HG02870 (cell line): ENCODE results near the gene BFSP1.

Experiments used
- ATAC-seq: cut with Tn5 transposase; IDR thresholded peaks from one replicate; pipeline ENCODE4 v1.9.1; 2021; ENCODE audit warnings: mild to moderate bottlenecking, moderate library complexity; ENCODE audit not compliant: unreplicated experiment

Gene BFSP1

GRCh38 chr20:17469246-17470030, 61.7 kb downstream of the BFSP1 start:
- ATAC-seq, result no peak

- no peak for ATAC-seq
Measured at GRCh38 chr20:17468073-17468840, 62.9 kb downstream of the BFSP1 start.

GRCh38 chr20:17467120-17467655, 64.0 kb downstream of the BFSP1 start:
- ATAC-seq, result no peak

GRCh38 chr20:17466641-17467040, 64.5 kb downstream of the BFSP1 start:
- ATAC-seq, result no peak

- no peak for ATAC-seq
Measured at GRCh38 chr20:17465236-17465635, 65.9 kb downstream of the BFSP1 start.

- ATAC-seq, result no peak
Measured at GRCh38 chr20:17463711-17464110, 67.5 kb downstream of the BFSP1 start.

GRCh38 chr20:17461941-17462340, 69.2 kb downstream of the BFSP1 start:
- ATAC-seq, result no peak

GRCh38 chr20:17460119-17460518, 71.1 kb downstream of the BFSP1 start:
- ATAC-seq, result no peak

GRCh38 chr20:17457588-17458190, 73.5 kb downstream of the BFSP1 start:
- no peak for ATAC-seq

- no peak for ATAC-seq
Measured at GRCh38 chr20:17457079-17457478, 74.1 kb downstream of the BFSP1 start.

- no peak for ATAC-seq
Measured at GRCh38 chr20:17456279-17456678, 74.9 kb downstream of the BFSP1 start.

GRCh38 chr20:17453592-17453991, 77.6 kb downstream of the BFSP1 start:
- no peak for ATAC-seq

- no peak for ATAC-seq
Measured at GRCh38 chr20:17452441-17452840, 78.7 kb downstream of the BFSP1 start.

GRCh38 chr20:17449031-17449430, 82.1 kb downstream of the BFSP1 start:
- no peak for ATAC-seq

GRCh38 chr20:17448071-17448470, 83.1 kb downstream of the BFSP1 start:
- ATAC-seq, result no peak

GRCh38 chr20:17446171-17446570, 85.0 kb downstream of the BFSP1 start:
- no peak for ATAC-seq

GRCh38 chr20:17445543-17445942, 85.6 kb downstream of the BFSP1 start:
- ATAC-seq, result no peak

GRCh38 chr20:17444091-17444490, 87.1 kb downstream of the BFSP1 start:
- no peak for ATAC-seq
